ENCODE data around the gene SLC6A5.

DNA sequence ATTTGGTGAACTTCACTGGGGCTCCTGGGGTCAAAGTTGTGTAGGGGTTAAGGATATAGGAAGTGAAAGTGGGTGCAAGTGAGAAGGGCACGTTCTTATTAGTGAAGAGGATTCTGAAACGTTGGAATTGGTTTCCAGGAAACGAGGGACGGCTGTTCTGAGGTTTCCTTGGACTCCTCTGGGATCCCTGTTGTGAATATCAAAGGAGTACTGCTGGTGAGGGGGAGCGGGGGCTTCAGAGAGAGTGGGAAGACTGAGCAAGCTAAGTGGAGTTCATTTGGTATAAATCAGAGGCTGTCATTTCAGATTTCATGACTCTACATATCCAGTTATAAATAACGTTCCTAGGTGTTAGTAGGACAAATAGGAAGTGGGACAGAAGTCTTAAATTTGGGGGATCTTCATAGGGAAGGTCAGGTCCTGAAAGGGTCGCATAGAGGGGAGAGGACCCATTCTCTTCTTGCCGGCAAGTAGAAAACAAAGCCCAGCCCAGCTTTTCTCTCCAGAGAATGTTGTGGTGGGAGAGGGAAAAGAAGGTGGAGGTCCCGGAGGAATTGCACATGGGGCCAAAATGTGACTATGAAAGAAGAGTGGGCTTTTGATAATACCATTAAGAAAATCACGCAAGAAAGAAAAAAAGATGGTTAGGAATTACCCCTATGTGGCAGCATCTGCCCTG is 68.9 kb downstream of the SLC6A5 start:
- TF ChIP-seq POLR2A (IDR thresholded peaks at IDR 0.05; ENCODE audit: low read length), result no peak
- TF ChIP-seq GATA1 (IDR thresholded peaks at IDR 0.05; ENCODE audit: low read depth, low read length), result no peak

All from erythroblast (primary cell).